Measurements from ENCODE around the gene PPM1F.
"Not testable (repeated sequence)": the region's sequence is repeated elsewhere in the genome, so short reads cannot be mapped to it uniquely, and the experiment has no call there.

The PPM1F gene

GRCh38 chr22:21919526-21920307 lies 32.9 kb downstream of the PPM1F start:
- DNase-seq, result no peak

GRCh38 chr22:21918466-21919185 lies 34.0 kb downstream of the PPM1F start:
- DNase-seq, result no peak

- DNase-seq, result no peak
Observed at GRCh38 chr22:21917959-21918261, 34.7 kb downstream of the PPM1F start.

- no peak for DNase-seq
Observed at GRCh38 chr22:21917181-21917958, 35.3 kb downstream of the PPM1F start.

- DNase-seq, result no peak
Observed at GRCh38 chr22:21916309-21916918, 36.2 kb downstream of the PPM1F start.

GRCh38 chr22:21915624-21916308 lies 36.9 kb downstream of the PPM1F start:
- no peak for DNase-seq

GRCh38 chr22:21914033-21914642 lies 38.5 kb downstream of the PPM1F start:
- not testable (repeated sequence) for DNase-seq

- not testable (repeated sequence) for DNase-seq
Observed at GRCh38 chr22:21910367-21910766, 42.3 kb downstream of the PPM1F start.

GRCh38 chr22:21909871-21910270 lies 42.8 kb downstream of the PPM1F start:
- DNase-seq, result no peak

- no peak for DNase-seq
Observed at GRCh38 chr22:21907638-21908522, 44.8 kb downstream of the PPM1F start.

GRCh38 chr22:21905234-21905633 lies 47.4 kb downstream of the PPM1F start:
- not testable (repeated sequence) for DNase-seq

- no peak for DNase-seq
Observed at GRCh38 chr22:21904250-21904789, 48.3 kb downstream of the PPM1F start.

GRCh38 chr22:21903283-21903682 lies 49.4 kb downstream of the PPM1F start:
- no peak for DNase-seq

- DNase-seq, result no peak
Observed at GRCh38 chr22:21902296-21903087, 50.2 kb downstream of the PPM1F start.

- DNase-seq, result no peak
Observed at GRCh38 chr22:21898354-21898896, 54.2 kb downstream of the PPM1F start.

GRCh38 chr22:21896951-21897513 lies 55.6 kb downstream of the PPM1F start:
- DNase-seq, result no peak

GRCh38 chr22:21896275-21896674 lies 56.4 kb downstream of the PPM1F start:
- DNase-seq, result not testable (repeated sequence)

- DNase-seq, result no peak
Observed at GRCh38 chr22:21894799-21895198, 57.8 kb downstream of the PPM1F start.

Measured in fibroblast of skin of scalp (primary cell).